ENCODE results near the gene ADAMTS17. TPM values are rescaled to one million over a fixed set of nuclear protein-coding genes. Genes with fewer than 3 reads are reported as not detected.

Gene ADAMTS17
- 6.0 TPM for total RNA-seq

GRCh38 chr15:100341750-100342560 lies at the start of gene ADAMTS17:
Gene ADAMTS17, minus strand, starts transcription at chr15:100341975. Its CDS starts 76 bp downstream, at chr15:100341899.

Small RNA genes within 50 kb of the gene (small RNA-seq; reads per million reads assigned to genes)
- gene RNA5SP402, result not detected

Other genes with a start within 250 kb of the ADAMTS17 start
- under 0.01 TPM for gene CERS3, start 187.0 kb upstream of the ADAMTS17 start, total RNA-seq